SK-N-SH treated with all-trans-retinoic acid at 6 μM for 48 hours (cell line): ENCODE data around the gene CORO7.

Source experiments
- ATAC-seq: fragments of 200-7000 bp; cut with Tn5 transposase; 3 replicates; pipeline ENCODE4 v1.9.1; 2020; ENCODE audit warnings: mild to moderate bottlenecking, moderate library complexity
- BACH2 ChIP-seq: fragments of 250-450 bp; sonication (Bioruptor Pico); IDR thresholded peaks from 2 replicates; pipeline ENCODE4 v1.9.0; 2021; ENCODE audit warnings: mild to moderate bottlenecking, borderline replicate concordance
- CSDC2 ChIP-seq: fragments of 250-450 bp; sonication (Bioruptor Pico); IDR thresholded peaks from 2 replicates; pipeline ENCODE4 v1.5.0; 2020; ENCODE audit warnings: mild to moderate bottlenecking, moderate library complexity
- ESRRG ChIP-seq: fragments of 250-450 bp; sonication (Bioruptor Pico); IDR thresholded peaks from 2 replicates; pipeline ENCODE4 v1.6.1; 2021; ENCODE audit warnings: mild to moderate bottlenecking
- GLIS3 ChIP-seq: fragments of 250-450 bp; sonication (Bioruptor Pico); IDR thresholded peaks from 2 replicates; pipeline ENCODE4 v1.5.0; 2020; ENCODE audit warnings: mild to moderate bottlenecking, moderate library complexity
- ISL1 ChIP-seq: fragments of 250-450 bp; sonication (Bioruptor Pico); IDR thresholded peaks from 2 replicates; pipeline ENCODE4 v2.1.2; 2022; ENCODE audit warnings: mild to moderate bottlenecking, moderate library complexity
- OSR1 ChIP-seq: fragments of 250-450 bp; sonication (Bioruptor Pico); IDR thresholded peaks from 2 replicates; pipeline ENCODE4 v1.8.0; 2022; ENCODE audit warnings: moderate library complexity, mild to moderate bottlenecking, inconsistent platforms
- PPARA ChIP-seq: fragments of 250-450 bp; sonication (Bioruptor Pico); IDR thresholded peaks from 2 replicates; pipeline ENCODE4 v1.5.0; 2020; ENCODE audit warnings: mild to moderate bottlenecking, borderline replicate concordance
- RARB ChIP-seq: fragments of 250-450 bp; sonication (Bioruptor Pico); IDR thresholded peaks from 2 replicates; pipeline ENCODE4 v1.8.0; 2021; ENCODE audit warnings: mild to moderate bottlenecking, moderate library complexity
- TCF4 ChIP-seq: fragments of 250-450 bp; sonication (Bioruptor Pico); IDR thresholded peaks from 2 replicates; pipeline ENCODE4 v1.8.0; 2021; ENCODE audit warnings: mild to moderate bottlenecking, moderate library complexity, borderline replicate concordance
- TOX ChIP-seq: fragments of 250-450 bp; sonication (Bioruptor Pico); IDR thresholded peaks from 2 replicates; pipeline ENCODE4 v1.8.0; 2021; ENCODE audit warnings: mild to moderate bottlenecking, moderate library complexity, borderline replicate concordance
- ZFP3 ChIP-seq: fragments of 250-450 bp; sonication (Bioruptor Pico); IDR thresholded peaks from 2 replicates; pipeline ENCODE4 v1.5.0; 2020; ENCODE audit warnings: mild to moderate bottlenecking, moderate library complexity
- ZFP30 ChIP-seq: fragments of 450-650 bp; formaldehyde crosslinking; IDR thresholded peaks from 2 replicates; pipeline ENCODE4 v1.5.0; 2022; ENCODE audit warnings: mild to moderate bottlenecking, moderate library complexity
- ZNF565 ChIP-seq: fragments of 450-650 bp; formaldehyde crosslinking; conservative IDR thresholded peaks from 2 replicates; pipeline ENCODE4 v1.5.0; 2020; ENCODE audit warnings: low read depth, mild to moderate bottlenecking, moderate library complexity
- ZNF70 ChIP-seq: fragments of 450-650 bp; formaldehyde crosslinking; IDR thresholded peaks from 2 replicates; pipeline ENCODE4 v1.5.0; 2020; ENCODE audit warnings: mild to moderate bottlenecking, moderate library complexity
- ZNF8 ChIP-seq: fragments of 450-650 bp; formaldehyde crosslinking; IDR thresholded peaks from 2 replicates; pipeline ENCODE4 v1.5.0; 2020; ENCODE audit warnings: mild to moderate bottlenecking, moderate library complexity
- TF ChIP-seq, protein P1 (sequence below): fragments of 250-450 bp; sonication (Bioruptor Pico); IDR thresholded peaks from 2 replicates; pipeline ENCODE4 v1.5.1; 2021; ENCODE audit warnings: mild to moderate bottlenecking, moderate library complexity
- TF ChIP-seq, protein P2 (sequence below): fragments of 250-450 bp; sonication (Bioruptor Pico); IDR thresholded peaks from 2 replicates; pipeline ENCODE4 v1.8.0; 2020; ENCODE audit warnings: mild to moderate bottlenecking, moderate library complexity, borderline replicate concordance
- TF ChIP-seq, protein P3 (sequence below): fragments of 250-450 bp; sonication (Bioruptor Pico); IDR thresholded peaks from 2 replicates; pipeline ENCODE4 v1.5.1; 2020; ENCODE audit warnings: low read depth, mild to moderate bottlenecking, moderate library complexity
- TF ChIP-seq, protein P4 (sequence below): fragments of 250-450 bp; sonication (Bioruptor Pico); IDR thresholded peaks from 2 replicates; pipeline ENCODE4 v1.5.0; 2020; ENCODE audit warnings: mild to moderate bottlenecking, moderate library complexity

Gene CORO7

DNA sequence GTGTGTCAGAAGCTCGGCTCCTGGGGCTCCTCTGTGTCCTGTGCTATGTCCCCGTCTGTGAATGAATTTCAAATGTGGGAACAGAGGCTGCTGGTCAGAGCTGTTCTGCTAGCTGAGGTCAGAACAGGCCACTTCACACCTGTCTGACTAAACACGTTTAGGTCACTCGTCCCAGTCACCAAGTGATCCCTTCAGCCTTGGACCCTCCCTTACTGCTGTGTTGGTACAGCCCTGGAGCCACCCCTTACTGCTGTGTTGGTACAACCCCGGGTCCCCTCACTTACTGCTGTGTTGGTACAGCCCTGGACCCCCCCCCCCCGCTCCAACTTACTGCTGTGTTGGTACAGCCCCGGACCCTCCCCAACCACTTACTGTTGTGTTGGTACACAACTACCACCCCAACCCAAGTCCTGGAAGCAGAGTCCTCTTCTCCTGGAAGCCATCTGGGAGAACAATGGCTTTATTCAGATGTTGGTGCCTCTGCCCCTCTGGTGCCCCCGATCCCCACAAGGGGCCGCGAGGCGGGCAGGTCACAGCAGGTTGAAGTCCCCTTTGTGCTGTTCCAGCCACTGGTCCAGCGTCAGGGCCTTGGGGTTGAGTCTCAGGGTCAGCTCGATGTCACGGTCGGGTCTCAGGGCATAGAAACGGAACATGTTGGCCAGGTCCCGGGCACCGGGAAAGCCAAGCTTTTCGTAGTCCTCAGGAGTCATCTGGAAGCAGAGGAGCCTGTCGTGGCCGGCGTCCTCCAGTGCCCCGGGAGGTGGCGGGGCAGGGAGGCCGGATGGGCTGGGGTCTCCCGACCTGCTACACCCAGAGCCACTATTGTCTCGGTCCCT, 45.1 kb upstream of the CORO7 start:
- ATAC-seq: no peak; the same call in 2 of the 3 replicates
- TF ChIP-seq ZFP30 (CRISPR knock-in tag) (no peak), PPARA (CRISPR knock-in tag) (no peak), BACH2 (CRISPR knock-in tag) (no peak), RARB (CRISPR knock-in tag) (no peak), ZNF70 (CRISPR knock-in tag) (no peak), GLIS3 (no peak), ZNF8 (no peak), ZFP3 (CRISPR knock-in tag) (no peak), ZNF565 (no peak), OSR1 (CRISPR knock-in tag) (no peak)
- TF ChIP-seq, protein P1, sequence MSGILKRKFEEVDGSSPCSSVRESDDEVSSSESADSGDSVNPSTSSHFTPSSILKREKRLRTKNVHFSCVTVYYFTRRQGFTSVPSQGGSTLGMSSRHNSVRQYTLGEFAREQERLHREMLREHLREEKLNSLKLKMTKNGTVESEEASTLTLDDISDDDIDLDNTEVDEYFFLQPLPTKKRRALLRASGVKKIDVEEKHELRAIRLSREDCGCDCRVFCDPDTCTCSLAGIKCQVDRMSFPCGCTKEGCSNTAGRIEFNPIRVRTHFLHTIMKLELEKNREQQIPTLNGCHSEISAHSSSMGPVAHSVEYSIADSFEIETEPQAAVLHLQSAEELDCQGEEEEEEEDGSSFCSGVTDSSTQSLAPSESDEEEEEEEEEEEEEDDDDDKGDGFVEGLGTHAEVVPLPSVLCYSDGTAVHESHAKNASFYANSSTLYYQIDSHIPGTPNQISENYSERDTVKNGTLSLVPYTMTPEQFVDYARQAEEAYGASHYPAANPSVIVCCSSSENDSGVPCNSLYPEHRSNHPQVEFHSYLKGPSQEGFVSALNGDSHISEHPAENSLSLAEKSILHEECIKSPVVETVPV: no peak

DNA sequence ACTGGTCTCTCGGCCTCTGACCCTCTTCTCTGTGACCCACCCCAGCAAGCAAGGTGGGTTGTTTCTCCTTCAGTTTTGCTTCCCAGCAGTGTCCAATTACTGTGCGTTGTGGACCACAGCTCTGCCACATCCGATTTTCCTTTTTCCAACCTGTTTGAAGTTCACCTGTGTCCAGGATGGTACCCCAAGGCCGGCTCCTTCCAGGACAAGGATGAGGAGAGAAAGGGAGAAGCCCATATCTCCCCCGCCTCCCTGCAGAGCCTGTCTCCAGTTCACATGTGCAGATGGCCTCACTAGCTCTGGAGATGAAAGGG, 44.5 kb upstream of the CORO7 start:
- no peak for ATAC-seq
- TF ChIP-seq, protein P2, sequence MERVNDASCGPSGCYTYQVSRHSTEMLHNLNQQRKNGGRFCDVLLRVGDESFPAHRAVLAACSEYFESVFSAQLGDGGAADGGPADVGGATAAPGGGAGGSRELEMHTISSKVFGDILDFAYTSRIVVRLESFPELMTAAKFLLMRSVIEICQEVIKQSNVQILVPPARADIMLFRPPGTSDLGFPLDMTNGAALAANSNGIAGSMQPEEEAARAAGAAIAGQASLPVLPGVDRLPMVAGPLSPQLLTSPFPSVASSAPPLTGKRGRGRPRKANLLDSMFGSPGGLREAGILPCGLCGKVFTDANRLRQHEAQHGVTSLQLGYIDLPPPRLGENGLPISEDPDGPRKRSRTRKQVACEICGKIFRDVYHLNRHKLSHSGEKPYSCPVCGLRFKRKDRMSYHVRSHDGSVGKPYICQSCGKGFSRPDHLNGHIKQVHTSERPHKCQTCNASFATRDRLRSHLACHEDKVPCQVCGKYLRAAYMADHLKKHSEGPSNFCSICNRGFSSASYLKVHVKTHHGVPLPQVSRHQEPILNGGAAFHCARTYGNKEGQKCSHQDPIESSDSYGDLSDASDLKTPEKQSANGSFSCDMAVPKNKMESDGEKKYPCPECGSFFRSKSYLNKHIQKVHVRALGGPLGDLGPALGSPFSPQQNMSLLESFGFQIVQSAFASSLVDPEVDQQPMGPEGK (CRISPR knock-in tag): no peak
- no peak for TF ChIP-seq ZFP3 (CRISPR knock-in tag)
- no peak for TF ChIP-seq ESRRG
- TF ChIP-seq, protein P3, sequence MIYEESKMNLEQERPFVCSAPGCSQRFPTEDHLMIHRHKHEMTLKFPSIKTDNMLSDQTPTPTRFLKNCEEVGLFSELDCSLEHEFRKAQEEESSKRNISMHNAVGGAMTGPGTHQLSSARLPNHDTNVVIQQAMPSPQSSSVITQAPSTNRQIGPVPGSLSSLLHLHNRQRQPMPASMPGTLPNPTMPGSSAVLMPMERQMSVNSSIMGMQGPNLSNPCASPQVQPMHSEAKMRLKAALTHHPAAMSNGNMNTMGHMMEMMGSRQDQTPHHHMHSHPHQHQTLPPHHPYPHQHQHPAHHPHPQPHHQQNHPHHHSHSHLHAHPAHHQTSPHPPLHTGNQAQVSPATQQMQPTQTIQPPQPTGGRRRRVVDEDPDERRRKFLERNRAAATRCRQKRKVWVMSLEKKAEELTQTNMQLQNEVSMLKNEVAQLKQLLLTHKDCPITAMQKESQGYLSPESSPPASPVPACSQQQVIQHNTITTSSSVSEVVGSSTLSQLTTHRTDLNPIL (CRISPR knock-in tag): no peak
- TF ChIP-seq PPARA (CRISPR knock-in tag): no peak
- TF ChIP-seq, protein P4, sequence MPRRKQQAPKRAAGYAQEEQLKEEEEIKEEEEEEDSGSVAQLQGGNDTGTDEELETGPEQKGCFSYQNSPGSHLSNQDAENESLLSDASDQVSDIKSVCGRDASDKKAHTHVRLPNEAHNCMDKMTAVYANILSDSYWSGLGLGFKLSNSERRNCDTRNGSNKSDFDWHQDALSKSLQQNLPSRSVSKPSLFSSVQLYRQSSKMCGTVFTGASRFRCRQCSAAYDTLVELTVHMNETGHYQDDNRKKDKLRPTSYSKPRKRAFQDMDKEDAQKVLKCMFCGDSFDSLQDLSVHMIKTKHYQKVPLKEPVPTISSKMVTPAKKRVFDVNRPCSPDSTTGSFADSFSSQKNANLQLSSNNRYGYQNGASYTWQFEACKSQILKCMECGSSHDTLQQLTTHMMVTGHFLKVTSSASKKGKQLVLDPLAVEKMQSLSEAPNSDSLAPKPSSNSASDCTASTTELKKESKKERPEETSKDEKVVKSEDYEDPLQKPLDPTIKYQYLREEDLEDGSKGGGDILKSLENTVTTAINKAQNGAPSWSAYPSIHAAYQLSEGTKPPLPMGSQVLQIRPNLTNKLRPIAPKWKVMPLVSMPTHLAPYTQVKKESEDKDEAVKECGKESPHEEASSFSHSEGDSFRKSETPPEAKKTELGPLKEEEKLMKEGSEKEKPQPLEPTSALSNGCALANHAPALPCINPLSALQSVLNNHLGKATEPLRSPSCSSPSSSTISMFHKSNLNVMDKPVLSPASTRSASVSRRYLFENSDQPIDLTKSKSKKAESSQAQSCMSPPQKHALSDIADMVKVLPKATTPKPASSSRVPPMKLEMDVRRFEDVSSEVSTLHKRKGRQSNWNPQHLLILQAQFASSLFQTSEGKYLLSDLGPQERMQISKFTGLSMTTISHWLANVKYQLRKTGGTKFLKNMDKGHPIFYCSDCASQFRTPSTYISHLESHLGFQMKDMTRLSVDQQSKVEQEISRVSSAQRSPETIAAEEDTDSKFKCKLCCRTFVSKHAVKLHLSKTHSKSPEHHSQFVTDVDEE: no peak
- TF ChIP-seq BACH2 (CRISPR knock-in tag): no peak

DNA sequence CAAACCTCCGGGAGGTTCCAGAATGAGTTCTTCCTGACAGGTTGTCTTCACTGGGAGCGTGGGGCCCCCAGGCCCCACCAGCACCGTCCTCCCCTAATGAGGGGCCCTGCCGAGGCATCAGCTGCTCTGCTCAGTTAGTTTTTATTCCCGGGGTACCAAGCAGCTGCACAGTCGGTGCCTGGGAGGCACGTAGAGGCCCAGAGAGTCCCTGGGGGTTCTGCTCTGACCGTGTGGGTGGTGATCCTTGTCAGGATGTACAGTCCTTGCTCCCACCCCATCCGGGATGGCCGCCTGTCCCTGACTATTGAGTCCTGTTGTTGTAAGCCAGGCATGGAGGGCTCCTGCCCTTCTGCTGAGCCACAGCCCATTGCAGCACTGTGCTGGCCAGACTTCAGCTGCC, 39.6 kb upstream of the CORO7 start:
- TF ChIP-seq ZNF565 (no peak), TCF4 (no peak), BACH2 (CRISPR knock-in tag) (no peak), ZNF8 (no peak)
- TF ChIP-seq, all 23 proteins: peak for 0
- no peak; the same call in 2 of the 3 replicates for ATAC-seq

DNA sequence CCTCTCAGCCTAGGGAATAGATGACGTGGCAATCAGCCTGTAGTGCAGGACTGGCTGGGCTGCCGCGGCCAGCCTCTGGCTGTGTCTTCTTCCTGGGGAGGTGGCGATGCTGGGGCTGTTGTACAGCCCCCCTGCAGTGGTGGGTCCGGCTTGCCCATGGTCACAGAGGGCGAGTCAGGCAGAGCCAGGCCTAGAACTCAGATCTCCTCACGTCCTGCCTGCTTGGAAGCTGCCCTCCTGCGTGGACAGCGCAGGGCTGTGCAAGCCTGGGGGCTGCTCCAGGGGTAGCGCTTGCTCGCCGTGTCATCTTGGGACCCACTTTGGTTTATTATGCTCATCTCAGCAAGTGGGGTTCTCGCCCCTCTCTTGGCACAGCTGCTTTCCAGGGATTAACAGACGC, 38.7 kb upstream of the CORO7 start:
- TF ChIP-seq BACH2 (CRISPR knock-in tag): no peak
- no peak for TF ChIP-seq TCF4
- no peak for TF ChIP-seq GLIS3
- no peak for TF ChIP-seq ISL1 (CRISPR knock-in tag)
- no peak for ATAC-seq

DNA sequence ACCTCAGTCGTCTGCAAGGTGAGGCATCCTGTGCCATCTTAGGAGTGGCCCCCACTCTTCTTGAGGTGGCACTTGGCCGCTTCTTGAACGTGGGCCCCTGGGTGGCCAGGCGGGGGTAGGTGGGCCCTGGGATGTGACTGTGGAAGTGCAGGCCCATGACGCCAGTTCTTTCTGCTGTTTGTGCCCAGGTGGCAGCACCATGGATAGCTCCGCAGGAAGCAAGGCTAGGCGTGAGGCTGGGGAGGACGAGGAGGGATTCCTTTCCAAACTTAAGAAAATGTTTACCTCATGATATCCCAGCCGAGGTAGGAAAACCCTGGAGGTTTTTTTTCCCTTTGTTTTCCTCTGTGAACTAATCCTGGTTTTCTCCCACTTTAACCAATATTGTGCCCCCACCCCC, 38.2 kb upstream of the CORO7 start:
- no peak for ATAC-seq
- TF ChIP-seq ZFP3 (CRISPR knock-in tag): no peak
- no peak for TF ChIP-seq ZNF565
- no peak for TF ChIP-seq RARB (CRISPR knock-in tag)
- TF ChIP-seq CSDC2 (CRISPR knock-in tag): no peak
- TF ChIP-seq GLIS3: no peak
- no peak for TF ChIP-seq ZNF70 (CRISPR knock-in tag)
- no peak for TF ChIP-seq ISL1 (CRISPR knock-in tag)
- TF ChIP-seq TOX (CRISPR knock-in tag): no peak
- TF ChIP-seq, protein P3 (CRISPR knock-in tag): no peak
- TF ChIP-seq, all 23 proteins: peak for 0
